Measurements from ENCODE around the gene RHEBL1.

DNA sequence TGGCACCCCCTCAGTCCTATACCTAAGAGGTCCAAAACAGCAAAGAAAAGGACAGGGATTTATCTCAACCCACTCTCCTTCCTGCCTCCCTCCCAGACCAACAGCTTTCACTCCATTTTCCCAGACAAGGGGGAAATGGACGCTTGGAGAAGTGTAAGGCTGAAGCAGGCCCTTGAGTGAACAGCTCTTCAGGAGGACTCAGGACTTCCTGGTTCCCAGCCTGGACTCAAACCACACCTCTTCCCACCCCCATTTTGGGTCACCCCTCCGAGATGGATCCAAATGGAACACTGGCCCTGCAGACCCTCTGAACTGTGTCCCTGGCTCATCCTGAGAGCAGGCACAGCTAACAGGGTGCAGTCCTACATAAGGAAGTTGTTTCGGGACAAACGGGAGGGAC lies 11.9 kb downstream of the RHEBL1 start:
- TF ChIP-seq, protein P1, sequence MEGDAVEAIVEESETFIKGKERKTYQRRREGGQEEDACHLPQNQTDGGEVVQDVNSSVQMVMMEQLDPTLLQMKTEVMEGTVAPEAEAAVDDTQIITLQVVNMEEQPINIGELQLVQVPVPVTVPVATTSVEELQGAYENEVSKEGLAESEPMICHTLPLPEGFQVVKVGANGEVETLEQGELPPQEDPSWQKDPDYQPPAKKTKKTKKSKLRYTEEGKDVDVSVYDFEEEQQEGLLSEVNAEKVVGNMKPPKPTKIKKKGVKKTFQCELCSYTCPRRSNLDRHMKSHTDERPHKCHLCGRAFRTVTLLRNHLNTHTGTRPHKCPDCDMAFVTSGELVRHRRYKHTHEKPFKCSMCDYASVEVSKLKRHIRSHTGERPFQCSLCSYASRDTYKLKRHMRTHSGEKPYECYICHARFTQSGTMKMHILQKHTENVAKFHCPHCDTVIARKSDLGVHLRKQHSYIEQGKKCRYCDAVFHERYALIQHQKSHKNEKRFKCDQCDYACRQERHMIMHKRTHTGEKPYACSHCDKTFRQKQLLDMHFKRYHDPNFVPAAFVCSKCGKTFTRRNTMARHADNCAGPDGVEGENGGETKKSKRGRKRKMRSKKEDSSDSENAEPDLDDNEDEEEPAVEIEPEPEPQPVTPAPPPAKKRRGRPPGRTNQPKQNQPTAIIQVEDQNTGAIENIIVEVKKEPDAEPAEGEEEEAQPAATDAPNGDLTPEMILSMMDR (IDR thresholded peaks at IDR 0.05; ENCODE audit: control extremely low read depth in 1 of 3, insufficient read depth in 1 of 3, low read depth in 1 of 3, low read length in 3 of 3) = no peak
- TF ChIP-seq HDAC2 (IDR thresholded peaks at IDR 0.05; ENCODE audit: borderline replicate concordance in 1 of 2, low read depth in 2 of 2, low read length in 2 of 2) = no peak
- TF ChIP-seq, protein P2, sequence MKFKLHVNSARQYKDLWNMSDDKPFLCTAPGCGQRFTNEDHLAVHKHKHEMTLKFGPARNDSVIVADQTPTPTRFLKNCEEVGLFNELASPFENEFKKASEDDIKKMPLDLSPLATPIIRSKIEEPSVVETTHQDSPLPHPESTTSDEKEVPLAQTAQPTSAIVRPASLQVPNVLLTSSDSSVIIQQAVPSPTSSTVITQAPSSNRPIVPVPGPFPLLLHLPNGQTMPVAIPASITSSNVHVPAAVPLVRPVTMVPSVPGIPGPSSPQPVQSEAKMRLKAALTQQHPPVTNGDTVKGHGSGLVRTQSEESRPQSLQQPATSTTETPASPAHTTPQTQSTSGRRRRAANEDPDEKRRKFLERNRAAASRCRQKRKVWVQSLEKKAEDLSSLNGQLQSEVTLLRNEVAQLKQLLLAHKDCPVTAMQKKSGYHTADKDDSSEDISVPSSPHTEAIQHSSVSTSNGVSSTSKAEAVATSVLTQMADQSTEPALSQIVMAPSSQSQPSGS (IDR thresholded peaks at IDR 0.05; ENCODE audit: low read length) = no peak
- TF ChIP-seq POLR2A (IDR thresholded peaks at IDR 0.05; ENCODE audit: control extremely low read depth in 1 of 2, low read depth in 2 of 2, low read length in 2 of 2) = no peak
- TF ChIP-seq BRCA1 (IDR thresholded peaks at IDR 0.05; ENCODE audit: low read depth, low read length) = no peak
- no peak for TF ChIP-seq EZH2 (IDR thresholded peaks at IDR 0.05; ENCODE audit: low read depth, low read length, severe bottlenecking)
- TF ChIP-seq MAFK (IDR thresholded peaks at IDR 0.05; ENCODE audit: low read depth, low read length) = no peak
- TF ChIP-seq POLR2AphosphoS5 (IDR thresholded peaks at IDR 0.05; ENCODE audit: low read depth, low read length) = no peak
- no peak for TF ChIP-seq CREB1 (IDR thresholded peaks at IDR 0.05)

Measured in H1 (cell line).